ENCODE results near the gene SRGAP2B.
"Not testable (repeated sequence)": the region's sequence is repeated elsewhere in the genome, so short reads cannot be mapped to it uniquely, and the experiment has no call there.

DNA sequence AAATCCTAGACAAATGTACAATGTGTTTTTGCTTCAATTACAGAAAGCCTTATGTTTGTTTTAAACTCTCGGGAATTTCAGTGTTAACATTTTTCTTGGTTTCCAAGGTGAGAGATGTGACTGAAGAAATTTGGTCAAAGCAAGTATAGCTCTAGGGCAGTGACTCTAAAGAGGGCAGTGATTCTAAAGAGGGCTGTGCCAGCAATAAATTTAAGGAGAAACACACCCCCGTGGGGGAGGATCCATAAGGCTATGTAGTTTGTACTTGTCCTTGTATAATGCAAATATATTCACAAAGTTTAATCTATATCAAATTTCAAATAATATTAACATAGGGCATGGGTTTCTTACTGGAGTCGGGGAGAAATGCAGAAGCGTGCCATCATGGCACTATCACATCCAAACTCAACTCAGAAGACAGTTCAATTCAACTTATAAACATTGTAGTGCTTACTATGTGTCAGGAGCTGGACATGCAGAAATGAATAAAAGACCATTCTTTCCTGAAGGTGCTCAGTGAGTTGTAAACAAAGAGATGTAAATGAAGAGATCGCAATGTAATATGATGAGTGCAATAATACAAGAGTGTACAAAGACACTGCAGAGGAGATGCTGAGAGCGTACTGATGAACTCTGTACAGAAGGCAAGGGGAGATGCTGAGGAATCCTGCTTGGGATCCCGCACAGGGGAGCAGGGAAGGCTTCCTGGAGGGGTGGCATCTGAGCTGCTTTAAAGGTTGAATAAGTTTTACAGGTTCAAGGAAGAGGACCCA, 12.5 kb downstream of the SRGAP2B start:
- TF ChIP-seq, protein P1, sequence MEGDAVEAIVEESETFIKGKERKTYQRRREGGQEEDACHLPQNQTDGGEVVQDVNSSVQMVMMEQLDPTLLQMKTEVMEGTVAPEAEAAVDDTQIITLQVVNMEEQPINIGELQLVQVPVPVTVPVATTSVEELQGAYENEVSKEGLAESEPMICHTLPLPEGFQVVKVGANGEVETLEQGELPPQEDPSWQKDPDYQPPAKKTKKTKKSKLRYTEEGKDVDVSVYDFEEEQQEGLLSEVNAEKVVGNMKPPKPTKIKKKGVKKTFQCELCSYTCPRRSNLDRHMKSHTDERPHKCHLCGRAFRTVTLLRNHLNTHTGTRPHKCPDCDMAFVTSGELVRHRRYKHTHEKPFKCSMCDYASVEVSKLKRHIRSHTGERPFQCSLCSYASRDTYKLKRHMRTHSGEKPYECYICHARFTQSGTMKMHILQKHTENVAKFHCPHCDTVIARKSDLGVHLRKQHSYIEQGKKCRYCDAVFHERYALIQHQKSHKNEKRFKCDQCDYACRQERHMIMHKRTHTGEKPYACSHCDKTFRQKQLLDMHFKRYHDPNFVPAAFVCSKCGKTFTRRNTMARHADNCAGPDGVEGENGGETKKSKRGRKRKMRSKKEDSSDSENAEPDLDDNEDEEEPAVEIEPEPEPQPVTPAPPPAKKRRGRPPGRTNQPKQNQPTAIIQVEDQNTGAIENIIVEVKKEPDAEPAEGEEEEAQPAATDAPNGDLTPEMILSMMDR (IDR thresholded peaks at IDR 0.05): not testable (repeated sequence)
- TF ChIP-seq POLR2A (IDR thresholded peaks at IDR 0.05; ENCODE audit: low read depth): not testable (repeated sequence)

Measured in esophagus muscularis mucosa (tissue), 3 donors.